GM10248 (cell line): ENCODE measurements around the gene VANGL2.

ENCODE experiments used
- CTCF ChIA-PET: fragments of 300-600 bp; sonication (Branson Sonifier 250); formaldehyde crosslinking; extraction: SDS; loops from one replicate; lab custom pipeline; 2021; ENCODE audit warnings: antibody characterized with exemption; lab: Yijun Ruan, JAX
- POLR2A ChIA-PET: fragments of 350-650 bp; sonication (Branson Sonifier 250); formaldehyde crosslinking; extraction: SDS; loops from one replicate; lab custom pipeline; 2020; ENCODE audit warnings: antibody characterized with exemption; lab: Yijun Ruan, JAX
- DNase-seq: peaks from one replicate; pipeline ENCODE4 v3.0.0; 2012; ENCODE audit errors: extremely low spot score
- TF ChIP-seq, protein P1 (sequence below): IDR thresholded peaks from 2 replicates; pipeline ENCODE4 v1.5.1; 2012; ENCODE audit warnings: mild to moderate bottlenecking, low read depth; ENCODE audit errors: extremely low read depth, missing control alignments, control extremely low read depth

Gene VANGL2

DNA sequence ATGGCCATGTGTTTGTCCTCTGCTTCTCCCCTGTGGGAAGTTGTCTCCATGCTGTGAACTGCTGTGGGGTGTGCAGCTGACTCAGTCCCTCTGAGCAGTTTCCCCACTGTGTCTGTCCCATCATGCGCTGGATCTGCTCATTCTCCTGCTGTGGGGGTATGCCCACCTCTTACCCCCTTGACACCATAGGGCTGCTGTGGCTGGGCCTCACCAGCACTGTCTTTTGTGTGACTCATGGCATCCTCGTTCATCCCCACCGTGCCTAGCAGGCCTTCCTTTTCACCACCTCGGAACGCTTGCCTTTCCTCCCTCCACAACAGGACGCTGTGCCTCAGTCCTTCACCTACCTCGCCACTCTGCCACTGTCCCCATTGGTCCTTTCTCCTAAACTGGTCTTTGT, 27.3 kb downstream of the VANGL2 start:
- peak; percentile 8 for DNase-seq
- ChIA-PET CTCF (interaction anchor here (0.8 to 5.4 kb wide), 5 partner anchors 7 to 180 kb away, joined by 4 to 114 read pairs (median 7); no protein-coding TSS in a partner anchor), POLR2A (no interaction called here)
- TF ChIP-seq, protein P1, sequence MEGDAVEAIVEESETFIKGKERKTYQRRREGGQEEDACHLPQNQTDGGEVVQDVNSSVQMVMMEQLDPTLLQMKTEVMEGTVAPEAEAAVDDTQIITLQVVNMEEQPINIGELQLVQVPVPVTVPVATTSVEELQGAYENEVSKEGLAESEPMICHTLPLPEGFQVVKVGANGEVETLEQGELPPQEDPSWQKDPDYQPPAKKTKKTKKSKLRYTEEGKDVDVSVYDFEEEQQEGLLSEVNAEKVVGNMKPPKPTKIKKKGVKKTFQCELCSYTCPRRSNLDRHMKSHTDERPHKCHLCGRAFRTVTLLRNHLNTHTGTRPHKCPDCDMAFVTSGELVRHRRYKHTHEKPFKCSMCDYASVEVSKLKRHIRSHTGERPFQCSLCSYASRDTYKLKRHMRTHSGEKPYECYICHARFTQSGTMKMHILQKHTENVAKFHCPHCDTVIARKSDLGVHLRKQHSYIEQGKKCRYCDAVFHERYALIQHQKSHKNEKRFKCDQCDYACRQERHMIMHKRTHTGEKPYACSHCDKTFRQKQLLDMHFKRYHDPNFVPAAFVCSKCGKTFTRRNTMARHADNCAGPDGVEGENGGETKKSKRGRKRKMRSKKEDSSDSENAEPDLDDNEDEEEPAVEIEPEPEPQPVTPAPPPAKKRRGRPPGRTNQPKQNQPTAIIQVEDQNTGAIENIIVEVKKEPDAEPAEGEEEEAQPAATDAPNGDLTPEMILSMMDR = no peak

DNA sequence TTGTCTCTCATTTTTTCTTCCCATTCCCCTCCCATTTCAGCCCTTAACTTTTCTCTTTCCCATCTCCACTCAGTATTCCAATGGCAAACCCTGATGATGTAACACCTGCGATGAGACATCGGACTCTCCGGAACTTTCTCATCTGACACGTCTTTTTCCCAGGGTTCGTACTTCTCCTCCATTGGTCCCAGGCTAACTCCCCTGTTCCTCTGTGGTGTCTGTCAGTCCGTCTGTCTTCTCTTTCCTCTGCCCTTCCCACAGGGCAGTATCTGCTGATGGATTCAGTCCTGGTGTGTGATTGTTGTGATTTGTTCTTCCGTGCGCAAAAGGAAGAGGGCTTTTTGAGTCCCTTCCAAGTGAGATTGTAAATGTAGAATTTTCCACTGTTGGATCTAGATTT, 27.7 kb downstream of the VANGL2 start:
- CTCF ChIA-PET = interaction anchor here (0.7 to 5.4 kb wide), 24 partner anchors 8 to 286 kb away, joined by 3 to 114 read pairs (median 4); no protein-coding TSS in a partner anchor
- DNase-seq = no peak
- POLR2A ChIA-PET = no interaction called here
- TF ChIP-seq, protein P1 = peak; percentile 1

DNA sequence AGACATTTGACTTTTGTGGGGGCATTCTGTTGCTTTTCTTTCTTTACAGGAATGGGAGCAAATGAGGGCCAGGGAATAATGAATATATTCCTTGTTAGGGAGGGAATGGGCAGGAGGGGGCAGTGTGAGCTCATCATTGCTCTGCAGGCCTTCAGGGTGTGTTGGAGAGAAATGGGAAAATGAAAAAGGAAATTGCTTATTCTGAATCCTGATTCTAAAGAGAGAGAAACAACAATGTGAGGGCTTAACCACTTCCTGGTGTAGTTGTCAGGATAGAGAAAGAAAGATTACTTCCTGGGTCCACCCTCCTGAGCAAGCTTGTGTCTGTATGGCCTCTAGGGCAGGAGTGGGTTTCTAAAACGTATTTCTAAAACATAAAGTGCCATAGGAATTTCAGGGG, 28.3 kb downstream of the VANGL2 start:
- peak; percentile 47 for DNase-seq
- ChIA-PET CTCF (interaction anchor here (0.7 to 5.4 kb wide), 27 partner anchors 8 to 285 kb away, joined by 3 to 114 read pairs (median 4); no protein-coding TSS in a partner anchor), POLR2A (no interaction called here)
- TF ChIP-seq, protein P1 = peak; percentile 53

DNA sequence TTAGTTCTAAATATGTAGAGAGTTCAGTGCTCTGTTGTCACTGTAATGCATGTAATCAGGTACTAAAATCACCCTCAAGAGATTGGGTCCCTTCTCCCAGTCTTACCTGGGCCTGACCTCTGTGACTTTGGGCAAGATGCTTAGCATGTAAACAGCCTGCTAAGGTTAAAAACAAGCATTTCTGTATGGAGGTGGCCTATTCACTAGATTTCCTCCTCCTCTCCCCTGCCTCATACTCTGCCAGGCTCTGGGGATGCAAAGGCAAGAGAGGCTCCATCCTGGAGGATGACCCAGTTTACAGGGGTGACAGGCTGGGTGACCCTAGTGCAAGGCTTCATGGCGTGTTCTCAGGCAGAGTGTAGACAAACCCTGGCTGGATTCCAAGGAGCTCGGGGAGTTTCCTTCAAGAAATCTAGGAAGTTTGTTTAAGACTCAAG, 28.8 kb downstream of the VANGL2 start:
- ChIA-PET POLR2A (interaction anchor here (1.2 kb wide), 1 partner anchor 22 kb away, joined by 3 read pairs; no protein-coding TSS in a partner anchor), CTCF (interaction anchor here (0.9 to 5.4 kb wide), 21 partner anchors 9 to 284 kb away, joined by 3 to 114 read pairs (median 4); no protein-coding TSS in a partner anchor)
- DNase-seq = peak; percentile 12
- TF ChIP-seq, protein P1 = no peak

DNA sequence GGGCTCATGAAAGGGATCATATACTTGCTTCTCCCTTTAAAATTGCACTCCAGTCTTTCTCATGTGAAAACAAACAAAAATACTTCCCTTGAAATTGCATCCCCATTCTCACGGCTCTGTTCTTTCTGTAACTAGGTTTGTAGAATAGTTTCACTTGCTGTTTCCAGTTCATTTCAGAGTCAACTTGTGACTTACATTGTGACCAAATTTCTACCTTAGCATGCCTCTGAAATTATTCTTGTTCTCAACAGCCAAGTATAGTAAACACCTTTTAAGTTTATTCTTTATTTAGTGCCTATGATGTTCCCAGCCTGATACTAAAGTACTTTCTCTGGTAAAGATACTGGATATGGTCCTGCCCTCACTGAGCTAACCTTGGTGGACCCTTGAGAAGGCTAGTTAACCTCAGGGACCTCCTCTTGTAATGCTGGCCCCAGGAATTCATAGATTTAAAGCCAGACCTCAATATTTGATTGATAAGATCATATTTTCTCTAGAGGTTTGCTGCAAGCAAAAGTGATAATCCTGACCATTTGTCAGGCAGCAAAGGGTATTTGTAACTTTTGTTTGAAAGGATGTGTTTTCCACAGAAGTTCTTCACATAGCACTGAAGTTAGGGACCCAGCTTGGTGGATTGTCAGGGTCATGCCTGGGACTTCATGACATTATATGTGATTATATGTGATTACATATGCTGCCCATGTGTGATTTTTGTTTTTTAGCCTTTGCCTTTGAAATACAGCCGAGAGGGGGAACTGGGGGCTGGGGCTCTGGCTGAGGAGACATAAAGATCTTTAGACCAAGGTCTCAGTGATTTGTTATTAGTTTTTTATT, 29.6 kb downstream of the VANGL2 start:
- ChIA-PET POLR2A (interaction anchor here (1.1 to 1.7 kb wide), 3 partner anchors 22 to 119 kb away, joined by 3 to 5 read pairs (median 3); no protein-coding TSS in a partner anchor), CTCF (interaction anchor here (1.2 to 5.4 kb wide), 12 partner anchors 10 to 183 kb away, joined by 3 to 114 read pairs (median 6); no protein-coding TSS in a partner anchor)
- TF ChIP-seq, protein P1 = no peak
- DNase-seq = peak; percentile 64

DNA sequence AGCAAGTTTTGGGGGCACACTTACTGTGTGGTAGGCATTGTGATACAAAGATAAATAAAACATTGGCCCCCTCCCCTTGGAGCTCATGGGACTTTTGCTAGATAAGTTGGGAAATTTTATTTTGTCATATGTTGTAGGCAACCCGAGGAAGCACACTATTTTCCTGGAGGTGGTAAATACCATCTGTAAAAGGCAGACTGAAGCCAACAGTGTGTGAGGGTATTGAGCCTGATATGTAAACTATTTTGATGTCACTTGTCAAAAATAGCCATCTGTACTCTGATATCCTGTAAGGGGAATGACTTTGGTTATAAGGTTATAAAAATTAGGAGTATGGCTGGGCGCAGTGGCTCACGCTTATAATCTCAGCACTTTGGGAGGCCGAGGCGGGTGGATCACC, 30.6 kb downstream of the VANGL2 start:
- ChIA-PET CTCF (interaction anchor here (1.3 to 5.4 kb wide), 6 partner anchors 11 to 1009 kb away, joined by 3 to 114 read pairs (median 6); no protein-coding TSS in a partner anchor), POLR2A (interaction anchor here (0.7 to 1.7 kb wide), 3 partner anchors 23 to 117 kb away, joined by 3 to 5 read pairs (median 3); no protein-coding TSS in a partner anchor)
- TF ChIP-seq, protein P1 = no peak
- no peak for DNase-seq
